Osteoblast (primary cell): ENCODE data around the gene CSF3. TPM values are rescaled to one million over a fixed set of nuclear protein-coding genes. Genes with fewer than 3 reads are reported as not detected.

Source experiments
- DNase-seq: peaks from one replicate; pipeline ENCODE4 v3.0.0; 2011; ENCODE audit warnings: low spot score, mixed read lengths; ENCODE audit not compliant: insufficient read length; ENCODE audit errors: missing footprints
- H2AFZ ChIP-seq: 2 replicates; pipeline ENCODE4 v1.6.0; 2011; ENCODE audit warnings: mild to moderate bottlenecking, low read length
- H3K27ac ChIP-seq: 2 replicates; pipeline ENCODE4 v1.5.1; 2011; ENCODE audit warnings: mild to moderate bottlenecking, low read depth, low read length, moderate library complexity
- H3K27me3 ChIP-seq: 2 replicates; pipeline ENCODE4 v1.6.0; 2012; ENCODE audit warnings: mild to moderate bottlenecking, control low read depth, inconsistent platforms, low read length, moderate library complexity; ENCODE audit not compliant: insufficient read depth
- H3K36me3 ChIP-seq: 2 replicates; pipeline ENCODE4 v1.5.1; 2011; ENCODE audit warnings: mild to moderate bottlenecking, low read length, control low read depth, moderate library complexity; ENCODE audit not compliant: insufficient read depth
- H3K4me1 ChIP-seq: 2 replicates; pipeline ENCODE4 v1.5.1; 2011; ENCODE audit warnings: mild to moderate bottlenecking, low read length, control low read depth, moderate library complexity; ENCODE audit not compliant: insufficient read depth
- H3K4me2 ChIP-seq: 2 replicates; pipeline ENCODE4 v1.6.0; 2011; ENCODE audit warnings: mild to moderate bottlenecking, low read length; ENCODE audit not compliant: insufficient read depth
- H3K4me3 ChIP-seq: fragments of 200-600 bp; sonication (generic); 3 replicates; pipeline ENCODE4 v1.5.1; 2012; ENCODE audit warnings: mild to moderate bottlenecking, low read length, inconsistent platforms; ENCODE audit not compliant: insufficient read depth
- H3K79me2 ChIP-seq: 2 replicates; pipeline ENCODE4 v1.6.0; 2012; ENCODE audit warnings: mild to moderate bottlenecking, low read length, control low read depth, inconsistent platforms; ENCODE audit not compliant: insufficient read depth
- H3K9me3 ChIP-seq: 2 replicates; pipeline ENCODE4 v1.5.1; 2011; ENCODE audit warnings: low read depth, low read length, control low read depth
- H4K20me1 ChIP-seq: 2 replicates; pipeline ENCODE4 v1.6.0; 2012; ENCODE audit warnings: mild to moderate bottlenecking, low read length, control low read depth; ENCODE audit not compliant: insufficient read depth
- small RNA-seq: library from RNA; depleted of rRNA; stranded (forward); fragments of <200 nt; gene quantifications from one replicate; pipeline ENCODE3, GENCODE V24; 2012
- total RNA-seq: library from RNA; depleted of rRNA; stranded (reverse); fragments of >200 nt; gene quantifications from 2 replicates; pipeline ENCODE4 v1.2.3, GENCODE V29; 2012
- TF ChIP-seq, protein P1 (sequence below): IDR thresholded peaks from 2 replicates; pipeline ENCODE4 v1.5.1; 2011; ENCODE audit warnings: mild to moderate bottlenecking, low read depth, low read length, moderate library complexity; ENCODE audit errors: extremely low read depth

CSF3 gene
- total RNA-seq, 1 donor: not detected

DNA sequence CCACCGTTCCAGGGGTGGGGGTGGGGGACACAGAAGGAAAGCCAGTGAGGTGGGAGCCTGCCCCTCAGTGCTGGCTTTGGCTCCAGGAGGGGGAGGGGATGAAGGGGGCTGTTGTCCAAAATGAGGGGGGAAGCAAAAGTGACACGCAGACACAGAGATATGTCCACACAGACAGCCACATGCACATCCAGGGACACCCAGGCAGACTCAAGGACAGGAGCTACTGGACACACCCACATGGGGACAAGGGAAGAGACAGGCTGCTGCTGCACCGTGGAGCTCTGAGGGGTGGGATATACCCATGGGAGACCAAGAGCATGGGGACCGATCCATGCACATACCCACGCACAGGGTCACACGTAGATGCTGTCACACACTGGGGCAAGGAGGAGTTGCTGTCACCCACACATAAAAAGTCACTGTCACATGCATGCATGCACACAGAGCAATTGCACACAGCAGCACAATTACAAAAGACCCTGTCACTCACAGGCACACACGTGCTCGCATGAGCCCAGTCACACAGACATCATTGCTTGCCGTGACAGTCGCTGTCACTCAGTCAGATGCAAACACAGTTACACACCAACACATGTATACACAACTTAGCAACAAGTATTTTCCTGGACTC is 48.8 kb downstream of the CSF3 start:
- H3K4me2 ChIP-seq: peak overlapping the region; percentile 95
- no peak overlapping the region for H3K27ac ChIP-seq
- TF ChIP-seq, protein P1, sequence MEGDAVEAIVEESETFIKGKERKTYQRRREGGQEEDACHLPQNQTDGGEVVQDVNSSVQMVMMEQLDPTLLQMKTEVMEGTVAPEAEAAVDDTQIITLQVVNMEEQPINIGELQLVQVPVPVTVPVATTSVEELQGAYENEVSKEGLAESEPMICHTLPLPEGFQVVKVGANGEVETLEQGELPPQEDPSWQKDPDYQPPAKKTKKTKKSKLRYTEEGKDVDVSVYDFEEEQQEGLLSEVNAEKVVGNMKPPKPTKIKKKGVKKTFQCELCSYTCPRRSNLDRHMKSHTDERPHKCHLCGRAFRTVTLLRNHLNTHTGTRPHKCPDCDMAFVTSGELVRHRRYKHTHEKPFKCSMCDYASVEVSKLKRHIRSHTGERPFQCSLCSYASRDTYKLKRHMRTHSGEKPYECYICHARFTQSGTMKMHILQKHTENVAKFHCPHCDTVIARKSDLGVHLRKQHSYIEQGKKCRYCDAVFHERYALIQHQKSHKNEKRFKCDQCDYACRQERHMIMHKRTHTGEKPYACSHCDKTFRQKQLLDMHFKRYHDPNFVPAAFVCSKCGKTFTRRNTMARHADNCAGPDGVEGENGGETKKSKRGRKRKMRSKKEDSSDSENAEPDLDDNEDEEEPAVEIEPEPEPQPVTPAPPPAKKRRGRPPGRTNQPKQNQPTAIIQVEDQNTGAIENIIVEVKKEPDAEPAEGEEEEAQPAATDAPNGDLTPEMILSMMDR: no peak
- H3K79me2 ChIP-seq: peaks cover 31% of the 10 kb centered on the region
- H4K20me1 ChIP-seq: peaks cover 11% of the 10 kb centered on the region
- H3K27me3 ChIP-seq: peaks cover 5% of the 10 kb centered on the region
- DNase-seq: peak; percentile 79
- H3K36me3 ChIP-seq: no peaks in the 10 kb centered on the region
- no peaks in the 10 kb centered on the region for H3K9me3 ChIP-seq
- no peak overlapping the region for H2AFZ ChIP-seq
- peak overlapping the region; percentile 95 for H3K4me3 ChIP-seq
- H3K4me1 ChIP-seq: peaks cover 43% of the 10 kb centered on the region

GRCh38 chr17:40064971-40065768 is 49.9 kb downstream of the CSF3 start:
- Histone ChIP-seq H2AFZ (no peak overlapping the region), H3K36me3 (no peaks in the 10 kb centered on the region), H3K4me1 (peaks cover 55% of the 10 kb centered on the region), H3K9me3 (no peaks in the 10 kb centered on the region), H3K27ac (peak overlapping the region; percentile 36), H3K79me2 (peaks cover 41% of the 10 kb centered on the region), H3K4me2 (peak overlapping the region; percentile 95), H4K20me1 (peaks cover 21% of the 10 kb centered on the region), H3K4me3 (peak overlapping the region; percentile 54), H3K27me3 (peaks cover 5% of the 10 kb centered on the region)
- TF ChIP-seq, protein P1: no peak
- DNase-seq: peak; percentile 86

GRCh38 chr17:40065769-40066510 is 50.7 kb downstream of the CSF3 start:
- no peak overlapping the region for H3K27ac ChIP-seq
- H3K4me3 ChIP-seq: no peak overlapping the region
- H3K79me2 ChIP-seq: peaks cover 49% of the 10 kb centered on the region

More at GRCh38 chr17:40065769-40066510, 50.7 kb downstream of the CSF3 start:
- H2AFZ ChIP-seq: no peak overlapping the region
- H3K36me3 ChIP-seq: no peaks in the 10 kb centered on the region
- peaks cover 5% of the 10 kb centered on the region for H3K27me3 ChIP-seq
- DNase-seq: peak; percentile 42
- TF ChIP-seq, protein P1: no peak
- no peaks in the 10 kb centered on the region for H3K9me3 ChIP-seq
- peaks cover 28% of the 10 kb centered on the region for H4K20me1 ChIP-seq
- peaks cover 62% of the 10 kb centered on the region for H3K4me1 ChIP-seq
- H3K4me2 ChIP-seq: peak overlapping the region; percentile 9

Small RNA genes within 50 kb of the gene (small RNA-seq; reads per million reads assigned to genes)
- 604 reads per million, percentile 99 among the genes with 10 or more reads in this experiment for gene SNORD124

Other genes with a start within 250 kb of the CSF3 start
- gene IKZF3, start 151.1 kb upstream of the CSF3 start, total RNA-seq: not detected in 2 replicates
- not detected in 2 replicates for gene ZPBP2, start 147.2 kb upstream of the CSF3 start, total RNA-seq
- 5.3 and 5.8 TPM in 2 replicates for gene GSDMB, start 96.8 kb upstream of the CSF3 start, total RNA-seq
- 39.8 and 46.6 TPM in 2 replicates for gene ORMDL3, start 87.8 kb upstream of the CSF3 start, total RNA-seq
- gene LRRC3C, start 87.7 kb upstream of the CSF3 start, total RNA-seq: not detected in 2 replicates
- under 0.01 TPM in 1 of 2 replicates, not detected in the other for gene GSDMA, start 52.4 kb upstream of the CSF3 start, total RNA-seq
- 94.8 and 99.3 TPM in 2 replicates for gene PSMD3, start 34.6 kb upstream of the CSF3 start, total RNA-seq
- gene MED24, start 39.0 kb downstream of the CSF3 start, total RNA-seq: 33.6 and 36.6 TPM in 2 replicates
- 30.6 and 33.3 TPM in 2 replicates for gene THRA, start 47.5 kb downstream of the CSF3 start, total RNA-seq
- 5.1 and 7.1 TPM in 2 replicates for gene NR1D1, start 85.1 kb downstream of the CSF3 start, total RNA-seq
- 53.3 and 60.1 TPM in 2 replicates for gene MSL1, start 106.5 kb downstream of the CSF3 start, total RNA-seq
- gene CASC3, start 125.1 kb downstream of the CSF3 start, total RNA-seq: 40.7 and 45.2 TPM in 2 replicates
- 1.4 and 2.1 TPM in 2 replicates for gene RAPGEFL1, start 162.0 kb downstream of the CSF3 start, total RNA-seq
- gene WIPF2, start 203.9 kb downstream of the CSF3 start, total RNA-seq: 8.0 and 8.5 TPM in 2 replicates